H1 (cell line): Measurements from ENCODE around the gene CACNA2D4. TPM values are rescaled to one million over a fixed set of nuclear protein-coding genes. Genes with fewer than 3 reads are reported as not detected.

Experiments
- CTCF ChIA-PET: fragments of 300-600 bp; sonication (Branson Sonifier 250); formaldehyde crosslinking; loops from one replicate; lab custom pipeline; 2021; ENCODE audit not compliant: partially characterized antibody; lab: Charles Lee
- POLR2A ChIA-PET: fragments of 300-600 bp; sonication (Branson Sonifier 250); formaldehyde crosslinking; loops from one replicate; lab custom pipeline; 2021; ENCODE audit warnings: inconsistent platforms; ENCODE audit not compliant: partially characterized antibody; lab: Charles Lee
- DNase-seq, 2 experiments: peaks; one replicate each; pipeline versions ENCODE4 v3.0.0 to v3.0.0-alpha.2; 2010 to 2022; ENCODE audit warnings: low spot score in 2 of 2, low read depth in 1 of 2, mixed read lengths in 1 of 2
- FAIRE-seq: peaks from 2 replicates; lab custom pipeline; 2011; peaks lifted over from hg19 to GRCh38; lab: Jason Lieb, UNC
- H2AFZ ChIP-seq: 2 replicates; pipeline ENCODE4 v1.8.1; 2012; ENCODE audit warnings: low read length, inconsistent platforms
- H2AK5ac ChIP-seq: 2 replicates; pipeline ENCODE4 v1.6.1; 2013; ENCODE audit warnings: low read depth, low read length
- H2BK120ac ChIP-seq: replicated peaks from 2 replicates; pipeline ENCODE3; 2013; ENCODE audit warnings: low read depth, low read length, inconsistent platforms
- H2BK12ac ChIP-seq: 2 replicates; pipeline ENCODE4 v1.6.1; 2013; ENCODE audit warnings: low read depth, low read length
- H2BK15ac ChIP-seq: 2 replicates; pipeline ENCODE4 v1.6.1; 2013; ENCODE audit warnings: low read length
- H2BK20ac ChIP-seq: 2 replicates; pipeline ENCODE4 v1.6.1; 2013; ENCODE audit warnings: low read length
- H2BK5ac ChIP-seq: 2 replicates; pipeline ENCODE4 v1.6.1; 2013; ENCODE audit warnings: low read depth, low read length
- H3K14ac ChIP-seq: 2 replicates; pipeline ENCODE4 v1.6.1; 2013; ENCODE audit warnings: inconsistent platforms; ENCODE audit not compliant: insufficient read length
- H3K18ac ChIP-seq: 2 replicates; pipeline ENCODE4 v1.6.1; 2013; ENCODE audit warnings: low read length; ENCODE audit errors: extremely low read depth
- H3K23ac ChIP-seq: 2 replicates; pipeline ENCODE4 v1.6.1; 2013; ENCODE audit warnings: inconsistent platforms; ENCODE audit not compliant: insufficient read length
- H3K23me2 ChIP-seq: 2 replicates; pipeline ENCODE4 v1.6.1; 2013; ENCODE audit warnings: low read depth, low read length
- H3K27ac ChIP-seq: 2 replicates; pipeline ENCODE4 v1.6.1; 2011; ENCODE audit warnings: low read depth, low read length, inconsistent platforms
- H3K27me3 ChIP-seq, 4 experiments: replicated peaks in 1 of 4; 1 replicate in 1 of 4; 2 replicates in 3 of 4; pipeline versions ENCODE4 v1.6.1 to v1.8.1; 2011 to 2013; ENCODE audit warnings: low read length in 3 of 4, mild to moderate bottlenecking in 3 of 4, inconsistent platforms in 2 of 4, mixed read lengths in 2 of 4, moderate library complexity in 1 of 4; ENCODE audit not compliant: control insufficient read depth in 3 of 4, insufficient read depth in 3 of 4; ENCODE audit errors: extremely low read depth in 1 of 4
- H3K36me3 ChIP-seq, 4 experiments: 2 replicates each; pipeline versions ENCODE4 v1.6.1 to v1.8.1; 2011 to 2013; ENCODE audit warnings: mild to moderate bottlenecking in 4 of 4, low read length in 3 of 4, moderate library complexity in 2 of 4, control low read depth in 1 of 4, inconsistent platforms in 1 of 4; ENCODE audit not compliant: insufficient read depth in 4 of 4, control insufficient read depth in 2 of 4
- H3K4ac ChIP-seq: replicated peaks from 2 replicates; pipeline ENCODE3; 2013; ENCODE audit warnings: low read length, low read depth, mixed read lengths, inconsistent platforms; ENCODE audit not compliant: insufficient read length
- H3K4me1 ChIP-seq, 4 experiments: replicated peaks in 1 of 4; 1 replicate in 1 of 4; 2 replicates in 3 of 4; pipeline versions ENCODE4 v1.6.1 to v1.8.1; 2011 to 2013; ENCODE audit warnings: low read length in 3 of 4, inconsistent platforms in 2 of 4, mixed read lengths in 1 of 4; ENCODE audit not compliant: insufficient read depth in 4 of 4, control insufficient read depth in 3 of 4
- H3K4me2 ChIP-seq, 2 experiments: 2 replicates each; pipeline versions ENCODE4 v1.6.1 to v1.8.1; 2011 to 2013; ENCODE audit warnings: low read depth in 2 of 2, low read length in 2 of 2, control low read depth in 1 of 2, inconsistent platforms in 1 of 2, mild to moderate bottlenecking in 1 of 2; ENCODE audit not compliant: insufficient read depth in 1 of 2
- H3K4me3 ChIP-seq, 4 experiments: fragments of 200-600, 300-600 bp in 1 of 4; sonication (generic), shearing (Covaris generic), sonication (Bioruptor Twin) in 1 of 4; 2 replicates each; pipeline versions ENCODE4 v1.5.1 to v1.8.1; 2011 to 2016; ENCODE audit warnings: low read length in 4 of 4, low read depth in 3 of 4, control low read depth in 2 of 4, inconsistent platforms in 2 of 4, mild to moderate bottlenecking in 2 of 4, mixed read lengths in 1 of 4, moderate library complexity in 1 of 4; ENCODE audit not compliant: insufficient read depth in 2 of 4; ENCODE audit errors: extremely low read depth in 1 of 4
- H3K56ac ChIP-seq: replicated peaks from 2 replicates; pipeline ENCODE3; 2013; ENCODE audit warnings: low read depth, mild to moderate bottlenecking, mixed read lengths, low read length, inconsistent platforms; ENCODE audit not compliant: insufficient read length
- H3K79me1 ChIP-seq: 2 replicates; pipeline ENCODE4 v1.6.1; 2013; ENCODE audit warnings: low read depth, low read length, control low read depth
- H3K79me2 ChIP-seq, 2 experiments: 2 replicates each; pipeline versions ENCODE4 v1.6.1 to v1.8.1; 2012 to 2013; ENCODE audit warnings: low read length in 2 of 2, mild to moderate bottlenecking in 2 of 2, inconsistent platforms in 1 of 2; ENCODE audit not compliant: insufficient read depth in 2 of 2, control insufficient read depth in 1 of 2
- H3K9ac ChIP-seq, 4 experiments: replicated peaks in 1 of 4; 1 replicate in 1 of 4; 2 replicates in 3 of 4; pipeline versions ENCODE4 v1.6.1 to v1.8.1; 2011 to 2013; ENCODE audit warnings: low read depth in 3 of 4, low read length in 3 of 4, control low read depth in 2 of 4, mild to moderate bottlenecking in 2 of 4, moderate library complexity in 2 of 4, inconsistent platforms in 1 of 4; ENCODE audit errors: extremely low read depth in 1 of 4
- H3K9me3 ChIP-seq, 2 experiments: 2 replicates each; pipeline versions ENCODE4 v1.6.1 to v1.8.1; 2012 to 2013; ENCODE audit warnings: mild to moderate bottlenecking in 2 of 2, moderate library complexity in 2 of 2, control low read depth in 1 of 2, inconsistent platforms in 1 of 2, low read depth in 1 of 2, low read length in 1 of 2, mixed read lengths in 1 of 2; ENCODE audit not compliant: insufficient read depth in 2 of 2
- H4K20me1 ChIP-seq, 2 experiments: replicated peaks in 1 of 2; 2 replicates each; pipeline versions ENCODE3 to v1.8.1; 2011 to 2013; ENCODE audit warnings: inconsistent platforms in 2 of 2, low read length in 2 of 2, mild to moderate bottlenecking in 1 of 2; ENCODE audit not compliant: insufficient read depth in 2 of 2, control insufficient read depth in 1 of 2
- H4K5ac ChIP-seq: 2 replicates; pipeline ENCODE4 v1.6.1; 2013; ENCODE audit warnings: low read length, low read depth, mixed read lengths, inconsistent platforms; ENCODE audit not compliant: insufficient read length
- H4K8ac ChIP-seq: 2 replicates; pipeline ENCODE4 v1.8.0; 2013; ENCODE audit warnings: mild to moderate bottlenecking, moderate library complexity, low read length, inconsistent platforms; ENCODE audit not compliant: insufficient read depth; ENCODE audit errors: extremely low read depth
- H4K91ac ChIP-seq: replicated peaks from 2 replicates; pipeline ENCODE3; 2013; ENCODE audit warnings: low read length, mixed read lengths, inconsistent platforms; ENCODE audit not compliant: insufficient read length
- CBX8 ChIP-seq: fragments of 300-800, 300-1000 bp; sonication (generic); IDR thresholded peaks from 2 replicates; pipeline ENCODE4 v1.7.1; 2016; ENCODE audit warnings: low read depth, low read length, borderline replicate concordance
- JUND ChIP-seq: IDR thresholded peaks from 2 replicates; pipeline ENCODE4 v1.6.1; 2011; ENCODE audit warnings: mild to moderate bottlenecking, improper control_type of control experiment, low read length
- KDM5A ChIP-seq: fragments of 200-600 bp; IDR thresholded peaks from 2 replicates; pipeline ENCODE4 v1.7.1; 2012; ENCODE audit warnings: mild to moderate bottlenecking, low read length, inconsistent platforms, mixed read lengths
- RBBP5 ChIP-seq: IDR thresholded peaks from 2 replicates; pipeline ENCODE4 v1.7.1; 2012; ENCODE audit warnings: low read depth, mild to moderate bottlenecking, inconsistent platforms, low read length, moderate library complexity, borderline replicate concordance
- WGBS, 2 experiments: shearing (Covaris generic) in 1 of 2; methylation state at CpG; one replicate each; pipeline versions ENCODE4 v1.1.6 to v1.1.7; 2013 to 2015; ENCODE audit warnings: low lambda C conversion rate in 2 of 2, mixed read lengths in 2 of 2, inconsistent platforms in 1 of 2, low coverage in 1 of 2, missing lambda C conversion rate in 1 of 2; ENCODE audit not compliant: insufficient replicate concordance in 2 of 2, insufficient coverage in 1 of 2, insufficient read length in 1 of 2; ENCODE audit errors: extremely low coverage in 1 of 2, missing lambda C conversion rate in 1 of 2; 5-methylcytosine and 5-hydroxymethylcytosine counted together
- polyA plus RNA-seq, 7 experiments: library from polyadenylated mRNA; depleted of rRNA in 3 of 7; stranded (reverse) in 5 of 7; unstranded in 2 of 7; fragments of >200 nt in 5 of 7; fragments of 200-250 nt in 2 of 7; gene quantifications; 1 replicate in 5 of 7; 2 replicates in 1 of 7; 4 replicates in 1 of 7; pipeline versions ENCODE4 v1.2.1 to v1.2.3, GENCODE V29; 2011 to 2013; ENCODE audit warnings: missing spikeins in 2 of 7, mixed read lengths in 2 of 7
- total RNA-seq: library from RNA; stranded (reverse); fragmentation: NEBNext Ultra II Directional; extraction: Animal tissue kit (Norgen Biotek cat#: 25700); gene quantifications from 2 replicates; pipeline ENCODE4 v1.2.1, GENCODE V29; 2021
- TF ChIP-seq, protein P1 (sequence below): IDR thresholded peaks from 2 replicates; pipeline ENCODE4 v1.6.1; 2012; ENCODE audit warnings: inconsistent platforms
- TF ChIP-seq, protein P2 (sequence below), 3 experiments: IDR thresholded peaks; 1 replicate in 2 of 3; 2 replicates in 1 of 3; pipeline versions ENCODE4 v1.5.1 to v1.6.1; 2011; ENCODE audit warnings: low read length in 3 of 3, mild to moderate bottlenecking in 3 of 3, inconsistent platforms in 2 of 3, low read depth in 1 of 3, moderate library complexity in 1 of 3; ENCODE audit not compliant: insufficient read depth in 1 of 3; ENCODE audit errors: control extremely low read depth in 1 of 3
- TF ChIP-seq, protein P3 (sequence below): IDR thresholded peaks from 2 replicates; pipeline ENCODE4 v1.6.1; 2012; ENCODE audit warnings: low read length, inconsistent platforms
- TF ChIP-seq, protein P4 (sequence below): IDR thresholded peaks from 2 replicates; pipeline ENCODE4 v1.6.1; 2011; ENCODE audit warnings: low read length, improper control_type of control experiment

Gene CACNA2D4
- total and polyA plus RNA-seq, 2 of the 8 experiments (the other 6 are each of a cell fraction or from before 2014, with no cell fraction given): 0.44 to 0.88 TPM

DNA sequence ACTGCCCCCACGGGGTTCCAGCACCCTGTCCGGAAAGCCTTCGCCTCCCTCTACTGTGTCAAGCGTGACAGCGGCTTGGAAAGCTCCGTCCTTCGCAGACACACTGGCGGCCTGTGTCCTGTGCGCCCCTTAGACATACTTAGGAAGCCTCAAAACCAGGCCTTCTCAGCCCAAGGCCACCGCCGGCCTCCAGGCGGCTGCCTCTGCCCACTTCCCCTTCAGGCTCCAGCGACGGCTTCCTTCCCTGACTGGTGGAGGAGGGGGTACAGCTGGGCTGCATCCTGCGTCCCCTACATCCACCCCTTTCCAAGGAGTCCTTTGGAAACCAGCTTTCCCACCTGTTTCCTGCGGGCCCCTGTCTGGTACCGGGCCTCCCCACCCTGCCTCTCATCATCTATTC lies 2.5 kb upstream of the CACNA2D4 start:
- Histone ChIP-seq H2AFZ (no peak overlapping the region), H2AK5ac (no peak overlapping the region), H3K36me3 (no peaks in the 10 kb centered on the region), H2BK5ac (no peak overlapping the region), H2BK20ac (no peak overlapping the region), H3K9me3 (no peaks in the 10 kb centered on the region), H4K5ac (no peak overlapping the region), H3K56ac (no peak overlapping the region), H3K18ac (no peak overlapping the region), H3K27me3 (no peaks in the 10 kb centered on the region), H3K4me2 (no peak overlapping the region), H4K91ac (no peak overlapping the region), H3K79me1 (no peaks in the 10 kb centered on the region; the same call in 1 of the 2 replicates), H3K23me2 (no peaks in the 10 kb centered on the region), H3K9ac (no peak overlapping the region), H4K20me1 (no peaks in the 10 kb centered on the region), H3K4me3 (no peak overlapping the region), H3K79me2 (no peaks in the 10 kb centered on the region), H3K4me1 (peaks cover 0 to 8% (median 6%) of the 10 kb centered on the region in 4 experiments; a peak in 6 of 7 replicates), H3K23ac (no peak overlapping the region), H2BK120ac (no peak overlapping the region), H3K27ac (no peak overlapping the region), H2BK12ac (no peak overlapping the region), H2BK15ac (no peak overlapping the region), H3K14ac (no peak overlapping the region), H3K4ac (no peak overlapping the region), H4K8ac (no peak overlapping the region)
- WGBS, 2 experiments: 88% methylated on average over 17 of the region's 17 CpGs; no CpG with 5 or more reads in 1 of the 2 experiments
- peak in 1 of 2 experiments; percentile 43 for DNase-seq
- CTCF ChIA-PET: interaction anchor here (0.6 to 5.0 kb wide), 7 partner anchors 13 to 287 kb away, joined by 3 to 26 read pairs (median 3); no protein-coding TSS in a partner anchor
- FAIRE-seq: no peak
- POLR2A ChIA-PET: no interaction called here
- TF ChIP-seq RBBP5 (no peak), CBX8 (no peak), KDM5A (no peak), JUND (no peak)
- TF ChIP-seq, protein P1, sequence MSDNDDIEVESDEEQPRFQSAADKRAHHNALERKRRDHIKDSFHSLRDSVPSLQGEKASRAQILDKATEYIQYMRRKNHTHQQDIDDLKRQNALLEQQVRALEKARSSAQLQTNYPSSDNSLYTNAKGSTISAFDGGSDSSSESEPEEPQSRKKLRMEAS: no peak
- TF ChIP-seq, protein P2, sequence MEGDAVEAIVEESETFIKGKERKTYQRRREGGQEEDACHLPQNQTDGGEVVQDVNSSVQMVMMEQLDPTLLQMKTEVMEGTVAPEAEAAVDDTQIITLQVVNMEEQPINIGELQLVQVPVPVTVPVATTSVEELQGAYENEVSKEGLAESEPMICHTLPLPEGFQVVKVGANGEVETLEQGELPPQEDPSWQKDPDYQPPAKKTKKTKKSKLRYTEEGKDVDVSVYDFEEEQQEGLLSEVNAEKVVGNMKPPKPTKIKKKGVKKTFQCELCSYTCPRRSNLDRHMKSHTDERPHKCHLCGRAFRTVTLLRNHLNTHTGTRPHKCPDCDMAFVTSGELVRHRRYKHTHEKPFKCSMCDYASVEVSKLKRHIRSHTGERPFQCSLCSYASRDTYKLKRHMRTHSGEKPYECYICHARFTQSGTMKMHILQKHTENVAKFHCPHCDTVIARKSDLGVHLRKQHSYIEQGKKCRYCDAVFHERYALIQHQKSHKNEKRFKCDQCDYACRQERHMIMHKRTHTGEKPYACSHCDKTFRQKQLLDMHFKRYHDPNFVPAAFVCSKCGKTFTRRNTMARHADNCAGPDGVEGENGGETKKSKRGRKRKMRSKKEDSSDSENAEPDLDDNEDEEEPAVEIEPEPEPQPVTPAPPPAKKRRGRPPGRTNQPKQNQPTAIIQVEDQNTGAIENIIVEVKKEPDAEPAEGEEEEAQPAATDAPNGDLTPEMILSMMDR (IDR thresholded peaks at IDR 0.05; ENCODE audit: control extremely low read depth in 1 of 3, insufficient read depth in 1 of 3, low read depth in 1 of 3, low read length in 3 of 3): no peak
- TF ChIP-seq, protein P3, sequence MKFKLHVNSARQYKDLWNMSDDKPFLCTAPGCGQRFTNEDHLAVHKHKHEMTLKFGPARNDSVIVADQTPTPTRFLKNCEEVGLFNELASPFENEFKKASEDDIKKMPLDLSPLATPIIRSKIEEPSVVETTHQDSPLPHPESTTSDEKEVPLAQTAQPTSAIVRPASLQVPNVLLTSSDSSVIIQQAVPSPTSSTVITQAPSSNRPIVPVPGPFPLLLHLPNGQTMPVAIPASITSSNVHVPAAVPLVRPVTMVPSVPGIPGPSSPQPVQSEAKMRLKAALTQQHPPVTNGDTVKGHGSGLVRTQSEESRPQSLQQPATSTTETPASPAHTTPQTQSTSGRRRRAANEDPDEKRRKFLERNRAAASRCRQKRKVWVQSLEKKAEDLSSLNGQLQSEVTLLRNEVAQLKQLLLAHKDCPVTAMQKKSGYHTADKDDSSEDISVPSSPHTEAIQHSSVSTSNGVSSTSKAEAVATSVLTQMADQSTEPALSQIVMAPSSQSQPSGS: no peak
- TF ChIP-seq, protein P4, sequence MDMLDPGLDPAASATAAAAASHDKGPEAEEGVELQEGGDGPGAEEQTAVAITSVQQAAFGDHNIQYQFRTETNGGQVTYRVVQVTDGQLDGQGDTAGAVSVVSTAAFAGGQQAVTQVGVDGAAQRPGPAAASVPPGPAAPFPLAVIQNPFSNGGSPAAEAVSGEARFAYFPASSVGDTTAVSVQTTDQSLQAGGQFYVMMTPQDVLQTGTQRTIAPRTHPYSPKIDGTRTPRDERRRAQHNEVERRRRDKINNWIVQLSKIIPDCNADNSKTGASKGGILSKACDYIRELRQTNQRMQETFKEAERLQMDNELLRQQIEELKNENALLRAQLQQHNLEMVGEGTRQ: no peak
